Thyroid gland (tissue), 4 donors: ENCODE results near the gene AJAP1.

Experiments
- CTCF ChIP-seq, 6 experiments: fragments of 200-600 bp in 3 of 6; fragments of 450-650 bp in 3 of 6; sonication (generic) in 3 of 6; IDR thresholded peaks; one replicate each; pipeline ENCODE4 v1.5.1; 2016 to 2019; ENCODE audit warnings: antibody characterized with exemption in 6 of 6, mild to moderate bottlenecking in 2 of 6, inconsistent platforms in 1 of 6, moderate library complexity in 1 of 6
- POLR2A ChIP-seq, 2 donors: fragments of 450-650 bp; IDR thresholded peaks; one replicate each; pipeline ENCODE4 v1.6.1; 2017; ENCODE audit warnings: antibody characterized with exemption in 2 of 2, mild to moderate bottlenecking in 2 of 2, moderate library complexity in 1 of 2

- TF ChIP-seq POLR2A (IDR thresholded peaks at IDR 0.05) (no peak), CTCF (IDR thresholded peaks at IDR 0.05) (no peak)
Observed at GRCh38 chr1:4662168-4662567, 7.8 kb downstream of the AJAP1 start.
